ENCODE measurements around the gene PVALB.

DNA sequence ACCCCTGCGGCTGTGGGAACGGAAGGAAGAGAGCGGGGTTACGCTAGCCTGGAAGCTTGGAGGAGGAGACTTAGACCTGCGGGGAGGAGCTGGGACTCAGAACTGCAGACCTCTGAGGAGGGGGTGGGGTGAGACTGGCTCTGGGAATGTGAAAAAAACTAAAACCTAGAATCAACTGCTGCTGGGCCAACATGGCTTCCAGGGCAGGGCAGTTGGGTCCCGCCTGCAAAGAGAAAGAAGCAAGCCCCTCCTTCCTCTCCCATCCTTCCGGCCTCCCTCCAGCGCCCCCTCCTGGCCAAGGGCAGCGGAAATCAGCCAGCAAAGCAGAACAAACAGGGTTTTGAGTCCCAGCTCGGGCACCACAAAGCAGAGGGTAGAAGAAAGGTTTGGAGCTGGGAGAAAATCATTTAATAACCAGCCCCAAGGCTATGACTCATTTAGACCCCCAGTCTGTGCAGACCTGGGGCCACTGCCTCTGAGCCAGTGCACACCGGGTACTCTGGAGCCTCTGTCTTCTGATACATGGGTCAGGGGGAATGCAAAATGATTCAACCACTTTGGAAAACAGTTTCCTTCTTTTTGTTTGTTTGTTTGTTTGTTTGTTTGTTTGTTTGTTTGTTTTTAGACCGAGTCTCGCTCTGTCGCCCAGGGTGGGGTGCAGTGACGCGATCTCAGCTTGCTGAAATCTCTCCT lies 36.7 kb upstream of the PVALB start:
- TF ChIP-seq, protein P1, sequence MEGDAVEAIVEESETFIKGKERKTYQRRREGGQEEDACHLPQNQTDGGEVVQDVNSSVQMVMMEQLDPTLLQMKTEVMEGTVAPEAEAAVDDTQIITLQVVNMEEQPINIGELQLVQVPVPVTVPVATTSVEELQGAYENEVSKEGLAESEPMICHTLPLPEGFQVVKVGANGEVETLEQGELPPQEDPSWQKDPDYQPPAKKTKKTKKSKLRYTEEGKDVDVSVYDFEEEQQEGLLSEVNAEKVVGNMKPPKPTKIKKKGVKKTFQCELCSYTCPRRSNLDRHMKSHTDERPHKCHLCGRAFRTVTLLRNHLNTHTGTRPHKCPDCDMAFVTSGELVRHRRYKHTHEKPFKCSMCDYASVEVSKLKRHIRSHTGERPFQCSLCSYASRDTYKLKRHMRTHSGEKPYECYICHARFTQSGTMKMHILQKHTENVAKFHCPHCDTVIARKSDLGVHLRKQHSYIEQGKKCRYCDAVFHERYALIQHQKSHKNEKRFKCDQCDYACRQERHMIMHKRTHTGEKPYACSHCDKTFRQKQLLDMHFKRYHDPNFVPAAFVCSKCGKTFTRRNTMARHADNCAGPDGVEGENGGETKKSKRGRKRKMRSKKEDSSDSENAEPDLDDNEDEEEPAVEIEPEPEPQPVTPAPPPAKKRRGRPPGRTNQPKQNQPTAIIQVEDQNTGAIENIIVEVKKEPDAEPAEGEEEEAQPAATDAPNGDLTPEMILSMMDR (IDR thresholded peaks at IDR 0.05; ENCODE audit: low read depth, low read length, missing input control) = peak; percentile 49
- no peak for TF ChIP-seq FOXA1 (IDR thresholded peaks at IDR 0.05)
- TF ChIP-seq RXRA (IDR thresholded peaks at IDR 0.05) = no peak
- TF ChIP-seq JUND (IDR thresholded peaks at IDR 0.05) = no peak
- TF ChIP-seq MAX (IDR thresholded peaks at IDR 0.05) = no peak
- peak; percentile 46 to 61 for TF ChIP-seq RAD21 (IDR thresholded peaks at IDR 0.05)

All from liver (tissue), 3 donors.